DOHH2 (cell line): Measurements from ENCODE around the gene POMGNT2.

ENCODE experiments used
- EZH2phosphoT487 ChIP-seq: fragments of 200-600 bp; sonication (generic); IDR thresholded peaks from 2 replicates; pipeline ENCODE4 v1.6.1; 2017; ENCODE audit warnings: borderline replicate concordance, mild to moderate bottlenecking, antibody characterized with exemption, low read length, moderate library complexity, mixed read lengths
- TF ChIP-seq, protein P1 (sequence below): fragments of 200-600 bp; sonication (generic); IDR thresholded peaks from one replicate; pipeline ENCODE4 v1.5.1; 2014; ENCODE audit warnings: antibody characterized with exemption, mild to moderate bottlenecking, low read depth, low read length; ENCODE audit not compliant: poor library complexity, severe bottlenecking

DNA sequence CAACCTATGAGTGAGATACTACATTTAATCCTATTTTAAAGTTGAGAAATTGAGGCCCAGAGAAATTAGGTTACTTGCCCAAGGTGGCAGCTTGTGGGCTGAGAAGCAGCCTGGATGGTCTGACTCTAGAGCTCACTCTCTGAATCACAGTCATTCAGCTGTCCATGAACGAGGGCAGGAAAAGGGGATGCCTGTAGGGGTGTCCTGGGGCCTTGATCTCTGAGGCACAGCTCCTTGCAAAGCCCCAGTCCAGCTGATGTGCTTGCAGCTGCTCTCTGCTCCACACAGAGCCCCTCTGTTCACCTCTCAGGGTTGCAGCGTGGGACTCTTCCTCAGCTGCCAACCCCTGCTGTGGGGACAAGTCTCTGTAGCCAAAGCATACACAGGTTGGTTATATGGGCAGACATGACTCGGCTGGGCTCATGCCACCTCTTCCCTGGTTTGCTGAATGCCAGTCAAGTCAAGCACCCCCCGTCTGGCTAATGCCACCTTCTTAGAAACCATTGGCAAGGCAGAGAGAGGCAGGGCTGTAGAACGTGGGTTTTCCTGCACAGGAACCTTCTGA, 70.0 kb downstream of the POMGNT2 start:
- TF ChIP-seq, protein P1, sequence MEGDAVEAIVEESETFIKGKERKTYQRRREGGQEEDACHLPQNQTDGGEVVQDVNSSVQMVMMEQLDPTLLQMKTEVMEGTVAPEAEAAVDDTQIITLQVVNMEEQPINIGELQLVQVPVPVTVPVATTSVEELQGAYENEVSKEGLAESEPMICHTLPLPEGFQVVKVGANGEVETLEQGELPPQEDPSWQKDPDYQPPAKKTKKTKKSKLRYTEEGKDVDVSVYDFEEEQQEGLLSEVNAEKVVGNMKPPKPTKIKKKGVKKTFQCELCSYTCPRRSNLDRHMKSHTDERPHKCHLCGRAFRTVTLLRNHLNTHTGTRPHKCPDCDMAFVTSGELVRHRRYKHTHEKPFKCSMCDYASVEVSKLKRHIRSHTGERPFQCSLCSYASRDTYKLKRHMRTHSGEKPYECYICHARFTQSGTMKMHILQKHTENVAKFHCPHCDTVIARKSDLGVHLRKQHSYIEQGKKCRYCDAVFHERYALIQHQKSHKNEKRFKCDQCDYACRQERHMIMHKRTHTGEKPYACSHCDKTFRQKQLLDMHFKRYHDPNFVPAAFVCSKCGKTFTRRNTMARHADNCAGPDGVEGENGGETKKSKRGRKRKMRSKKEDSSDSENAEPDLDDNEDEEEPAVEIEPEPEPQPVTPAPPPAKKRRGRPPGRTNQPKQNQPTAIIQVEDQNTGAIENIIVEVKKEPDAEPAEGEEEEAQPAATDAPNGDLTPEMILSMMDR = no peak
- no peak for TF ChIP-seq EZH2phosphoT487
